HG03196 (cell line): ENCODE results near the gene DNAI2.

Source experiments
- ATAC-seq: cut with Tn5 transposase; IDR thresholded peaks from one replicate; pipeline ENCODE4 v1.9.1; 2021; ENCODE audit not compliant: unreplicated experiment

The DNAI2 gene

GRCh38 chr17:74299226-74300009 is 25.4 kb downstream of the DNAI2 start:
- no peak for ATAC-seq

- no peak for ATAC-seq
Measured at GRCh38 chr17:74303305-74303704, 29.3 kb downstream of the DNAI2 start.

GRCh38 chr17:74304184-74304583 is 30.1 kb downstream of the DNAI2 start:
- ATAC-seq, result no peak

GRCh38 chr17:74305865-74306654 is 32.0 kb downstream of the DNAI2 start:
- ATAC-seq, result no peak

GRCh38 chr17:74307984-74308773 is 34.1 kb downstream of the DNAI2 start:
- no peak for ATAC-seq

GRCh38 chr17:74309902-74310301 is 35.9 kb downstream of the DNAI2 start:
- ATAC-seq, result no peak

GRCh38 chr17:74314877-74315276 is 40.8 kb downstream of the DNAI2 start:
- ATAC-seq, result no peak

- ATAC-seq, result no peak
Measured at GRCh38 chr17:74316220-74316619, 42.2 kb downstream of the DNAI2 start.

- no peak for ATAC-seq
Measured at GRCh38 chr17:74317071-74317470, 43.0 kb downstream of the DNAI2 start.

GRCh38 chr17:74318391-74318790 is 44.4 kb downstream of the DNAI2 start:
- ATAC-seq, result no peak

- ATAC-seq, result no peak
Measured at GRCh38 chr17:74324521-74324920, 50.5 kb downstream of the DNAI2 start.

- no peak for ATAC-seq
Measured at GRCh38 chr17:74325376-74325742, 51.3 kb downstream of the DNAI2 start.

- no peak for ATAC-seq
Measured at GRCh38 chr17:74325743-74326379, 51.8 kb downstream of the DNAI2 start, which contains the start of gene KIF19. KIF19 (plus strand) TSS chr17:74326226; CDS start chr17:74326350, 124 bp downstream.

- ATAC-seq, result no peak
Measured at GRCh38 chr17:74326506-74326905, 52.5 kb downstream of the DNAI2 start.

- no peak for ATAC-seq
Measured at GRCh38 chr17:74328487-74328886, 54.5 kb downstream of the DNAI2 start.

- no peak for ATAC-seq
Measured at GRCh38 chr17:74329378-74329777, 55.3 kb downstream of the DNAI2 start.

GRCh38 chr17:74330446-74330845 is 56.4 kb downstream of the DNAI2 start:
- no peak for ATAC-seq

GRCh38 chr17:74332017-74332650 is 58.1 kb downstream of the DNAI2 start:
- ATAC-seq, result no peak

GRCh38 chr17:74332763-74333283 is 58.8 kb downstream of the DNAI2 start:
- ATAC-seq, result no peak

- no peak for ATAC-seq
Measured at GRCh38 chr17:74334393-74335039, 60.5 kb downstream of the DNAI2 start.
